SK-N-SH treated with all-trans-retinoic acid at 6 μM for 48 hours (cell line): ENCODE data around the gene PLCB2.

ENCODE experiments used
- ARNTL ChIP-seq: fragments of 450-650 bp; formaldehyde crosslinking; IDR thresholded peaks from 2 replicates; pipeline ENCODE4 v1.5.0; 2020; ENCODE audit warnings: low read depth, mild to moderate bottlenecking, moderate library complexity, borderline replicate concordance
- CREB5 ChIP-seq: fragments of 250-450 bp; sonication (Bioruptor Pico); IDR thresholded peaks from 2 replicates; pipeline ENCODE4 v1.5.1; 2020; ENCODE audit warnings: low read depth, mild to moderate bottlenecking, moderate library complexity
- CSRNP3 ChIP-seq: fragments of 250-450 bp; sonication (Bioruptor Pico); IDR thresholded peaks from 2 replicates; pipeline ENCODE4 v1.5.1; 2021; ENCODE audit warnings: mild to moderate bottlenecking, moderate library complexity
- PATZ1 ChIP-seq: fragments of 250-450 bp; sonication (Bioruptor Pico); IDR thresholded peaks from 2 replicates; pipeline ENCODE4 v1.8.0; 2020; ENCODE audit warnings: mild to moderate bottlenecking, moderate library complexity, borderline replicate concordance
- RARB ChIP-seq: fragments of 250-450 bp; sonication (Bioruptor Pico); IDR thresholded peaks from 2 replicates; pipeline ENCODE4 v1.8.0; 2021; ENCODE audit warnings: mild to moderate bottlenecking, moderate library complexity
- TCF4 ChIP-seq: fragments of 250-450 bp; sonication (Bioruptor Pico); IDR thresholded peaks from 2 replicates; pipeline ENCODE4 v1.8.0; 2021; ENCODE audit warnings: mild to moderate bottlenecking, moderate library complexity, borderline replicate concordance
- ZC3H10 ChIP-seq: fragments of 250-450 bp; sonication (Bioruptor Pico); IDR thresholded peaks from 2 replicates; pipeline ENCODE4 v1.5.1; 2021; ENCODE audit warnings: mild to moderate bottlenecking, moderate library complexity
- ZFP3 ChIP-seq: fragments of 250-450 bp; sonication (Bioruptor Pico); IDR thresholded peaks from 2 replicates; pipeline ENCODE4 v1.5.0; 2020; ENCODE audit warnings: mild to moderate bottlenecking, moderate library complexity
- ZNF565 ChIP-seq: fragments of 450-650 bp; formaldehyde crosslinking; conservative IDR thresholded peaks from 2 replicates; pipeline ENCODE4 v1.5.0; 2020; ENCODE audit warnings: low read depth, mild to moderate bottlenecking, moderate library complexity

- TF ChIP-seq ARNTL (CRISPR knock-in tag) = no peak
- TF ChIP-seq ZFP3 (CRISPR knock-in tag) = no peak
- TF ChIP-seq PATZ1 (CRISPR knock-in tag) = no peak
- TF ChIP-seq ZNF565 (CRISPR knock-in tag) = no peak
- TF ChIP-seq RARB = no peak
- no peak for TF ChIP-seq CREB5 (CRISPR knock-in tag)
- no peak for TF ChIP-seq ZC3H10 (CRISPR knock-in tag)
- TF ChIP-seq CSRNP3 (CRISPR knock-in tag) = no peak
- TF ChIP-seq TCF4 = no peak
Observed at GRCh38 chr15:40252438-40253166, 55.1 kb downstream of the PLCB2 start.
